Measurements from ENCODE around the gene TSSC4.

GRCh38 chr11:2396471-2396870 lies 4.1 kb upstream of the TSSC4 start:
- TF ChIP-seq CTCF (IDR thresholded peaks at IDR 0.05) = no peak
- no peak for TF ChIP-seq POLR2A (IDR thresholded peaks at IDR 0.05)

All from gastroesophageal sphincter (tissue), 3 donors.